GM19239 (cell line): ENCODE results near the gene SLC25A15.
A peak's percentile ranks its signal among the peaks of the same experiment; 100 is the strongest.

Experiments
- DNase-seq: peaks from one replicate; pipeline ENCODE4 v3.0.0; 2011; ENCODE audit warnings: low spot score; ENCODE audit not compliant: insufficient read length
- FAIRE-seq: peaks from 2 replicates; lab custom pipeline; 2011; peaks lifted over from hg19 to GRCh38; lab: Jason Lieb, UNC

SLC25A15 gene

GRCh38 chr13:40789275-40790153 lies at the start of gene SLC25A15:
SLC25A15 (plus strand) TSS chr13:40789611; CDS start chr13:40793227, 3,616 bp downstream.
- DNase-seq = peak; percentile 83
- FAIRE-seq = peak; percentile 70

GRCh38 chr13:40749327-40749726 lies 40.1 kb upstream of the SLC25A15 start:
- FAIRE-seq (peak; percentile 4), DNase-seq (no peak)

DNA sequence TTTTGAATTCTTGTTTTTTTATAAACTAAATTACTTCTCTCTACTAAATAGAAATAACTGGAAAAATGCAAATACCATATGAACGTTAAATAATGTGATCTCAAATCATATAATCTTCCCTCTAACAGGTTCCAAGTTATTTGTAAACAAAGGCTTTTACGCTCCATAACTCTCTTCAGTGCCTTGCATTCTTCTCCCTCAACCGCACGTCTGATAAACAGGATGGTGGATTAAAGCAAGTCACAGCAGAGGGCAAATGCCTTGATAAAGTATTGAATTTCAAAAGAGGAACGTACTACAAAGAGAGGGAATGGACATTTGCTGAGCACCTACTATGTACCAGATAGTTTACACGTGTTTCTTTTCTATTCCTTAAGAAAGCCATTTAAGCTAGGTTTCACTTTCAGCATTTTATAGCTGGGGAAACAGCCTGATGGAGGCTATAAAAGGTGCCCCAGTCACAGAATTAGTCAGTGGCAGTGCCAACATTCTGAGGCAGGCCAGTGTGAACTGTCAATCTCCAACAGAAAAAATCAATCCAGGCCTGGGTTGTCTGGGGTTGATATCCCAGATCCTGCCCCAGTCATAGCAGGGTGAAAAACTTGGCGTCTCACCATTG lies 34.2 kb upstream of the SLC25A15 start:
- no peak for FAIRE-seq
- DNase-seq = no peak

GRCh38 chr13:40756042-40756441 lies 33.4 kb upstream of the SLC25A15 start:
- FAIRE-seq = peak; percentile 95
- no peak for DNase-seq

DNA sequence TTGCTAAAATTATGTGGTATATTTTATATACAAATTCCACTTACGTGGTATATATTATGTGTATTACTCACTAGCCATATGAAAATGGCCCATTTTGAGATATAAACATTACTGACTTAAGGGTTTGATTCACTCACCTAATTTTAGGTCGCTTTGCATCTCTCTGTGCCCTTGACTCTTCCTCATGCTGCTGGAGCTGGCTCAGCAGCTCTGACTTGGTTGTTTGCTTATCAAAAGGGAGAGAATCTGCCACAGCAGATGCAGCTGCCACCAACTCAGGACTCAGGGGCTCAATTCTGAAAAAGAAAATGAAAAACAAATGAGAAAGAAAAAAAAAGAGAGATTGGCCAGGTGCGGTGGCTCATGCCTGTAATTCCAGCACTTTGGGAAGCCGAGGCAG lies 30.6 kb upstream of the SLC25A15 start:
- DNase-seq = no peak
- peak; percentile 77 for FAIRE-seq

DNA sequence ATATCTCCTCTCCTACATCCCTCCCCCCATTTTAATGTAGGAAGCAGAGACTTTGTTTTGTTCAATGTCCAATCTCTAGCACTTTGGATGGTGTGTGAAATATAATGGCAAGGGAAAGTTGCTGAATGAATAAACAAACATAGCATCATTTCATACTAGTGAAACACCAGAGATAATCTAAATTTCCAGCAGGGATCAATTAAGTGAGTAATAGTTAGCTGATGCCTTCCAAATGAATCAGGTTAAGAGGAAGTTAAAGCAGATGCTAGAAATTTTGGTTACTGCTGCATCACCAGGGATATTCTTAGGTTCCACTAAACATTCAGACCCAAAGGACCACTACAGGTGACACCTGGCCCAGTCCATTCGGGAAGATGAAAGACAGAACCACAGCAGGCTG lies 26.6 kb upstream of the SLC25A15 start:
- no peak for FAIRE-seq
- DNase-seq = no peak

GRCh38 chr13:40764587-40765403 lies 24.6 kb upstream of the SLC25A15 start:
- DNase-seq (no peak), FAIRE-seq (peak; percentile 33)

DNA sequence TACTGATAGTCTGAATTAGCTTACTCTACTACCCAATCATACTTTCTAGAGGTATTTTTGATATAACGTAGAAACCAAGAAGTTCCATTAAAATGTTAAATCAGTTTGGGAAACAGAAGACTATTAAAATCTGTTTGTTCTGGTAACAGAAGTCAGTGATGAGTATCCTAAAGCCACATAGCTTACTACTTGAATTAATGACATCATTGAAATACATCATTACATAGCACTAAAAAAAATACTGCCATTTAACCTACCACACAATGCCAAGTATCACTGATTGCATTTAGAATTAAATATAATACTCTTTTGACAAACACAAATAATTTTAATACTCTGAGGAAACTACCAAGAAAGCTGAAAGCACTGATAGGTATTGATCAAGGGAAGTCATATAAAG lies 23.8 kb upstream of the SLC25A15 start:
- FAIRE-seq (no peak), DNase-seq (no peak)

DNA sequence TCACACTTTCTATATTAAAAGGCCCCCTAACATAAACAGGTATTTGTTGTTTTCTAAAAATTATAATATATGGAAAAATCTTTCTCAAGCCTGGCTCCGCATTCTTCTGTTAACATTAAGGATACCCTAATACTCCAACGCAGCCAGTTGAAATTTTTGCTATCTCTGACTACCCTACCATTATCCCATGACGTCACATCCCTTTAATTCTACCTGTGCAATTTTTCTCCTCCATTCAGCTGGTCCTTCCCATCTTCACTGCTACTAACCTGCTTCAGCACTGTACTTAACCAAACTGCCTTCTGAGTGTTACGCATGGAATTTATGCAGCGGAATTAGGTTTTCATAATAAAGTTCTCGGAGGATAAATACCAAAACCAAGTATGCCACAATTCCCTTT lies 19.4 kb upstream of the SLC25A15 start:
- FAIRE-seq (no peak), DNase-seq (no peak)

GRCh38 chr13:40770609-40770933 lies 18.8 kb upstream of the SLC25A15 start:
- FAIRE-seq (no peak), DNase-seq (no peak)

GRCh38 chr13:40770934-40771618 lies 18.3 kb upstream of the SLC25A15 start, which contains the start of gene MRPS31:
MRPS31 (minus strand) TSS chr13:40771190; CDS start chr13:40771136, 54 bp downstream.
- DNase-seq (peak; percentile 76), FAIRE-seq (peak; percentile 89)

DNA sequence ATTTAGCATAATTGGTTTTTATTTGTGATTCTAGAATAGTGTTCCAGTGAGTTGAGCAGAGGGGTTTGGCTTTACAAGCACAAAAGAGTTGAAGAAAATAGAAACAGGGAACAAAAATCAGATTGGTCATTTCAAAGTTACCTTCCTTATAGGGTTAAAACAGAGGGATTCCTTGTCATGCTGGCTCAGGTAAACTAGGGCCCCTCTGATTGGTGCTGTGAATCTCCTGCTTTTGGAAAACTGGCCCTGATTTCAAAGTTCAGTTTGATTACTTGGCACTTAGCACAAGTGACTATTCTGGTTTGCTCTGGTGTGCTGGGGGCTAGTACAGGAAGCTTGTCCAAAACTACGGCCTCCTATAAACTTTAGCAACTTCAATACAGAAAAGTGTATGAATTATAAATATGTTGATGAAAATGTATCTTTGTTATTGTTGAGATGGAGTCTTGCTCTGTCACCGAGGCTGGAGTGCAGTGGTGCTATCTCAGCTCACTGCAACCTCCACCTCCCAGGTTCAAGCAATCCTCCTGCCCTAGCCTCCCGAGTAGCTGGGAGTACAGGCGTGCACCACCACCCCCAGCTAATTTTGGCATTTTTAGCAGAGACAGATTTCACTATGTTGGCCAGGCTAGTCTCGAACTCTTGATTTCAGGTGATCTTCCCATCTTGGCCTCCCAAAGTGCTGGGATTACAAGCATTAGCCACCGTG lies 16.5 kb upstream of the SLC25A15 start:
- DNase-seq (no peak), FAIRE-seq (no peak)

GRCh38 chr13:40774672-40775071 lies 14.7 kb upstream of the SLC25A15 start:
- DNase-seq (no peak), FAIRE-seq (no peak)

GRCh38 chr13:40776232-40776631 lies 13.2 kb upstream of the SLC25A15 start:
- FAIRE-seq (no peak), DNase-seq (no peak)

DNA sequence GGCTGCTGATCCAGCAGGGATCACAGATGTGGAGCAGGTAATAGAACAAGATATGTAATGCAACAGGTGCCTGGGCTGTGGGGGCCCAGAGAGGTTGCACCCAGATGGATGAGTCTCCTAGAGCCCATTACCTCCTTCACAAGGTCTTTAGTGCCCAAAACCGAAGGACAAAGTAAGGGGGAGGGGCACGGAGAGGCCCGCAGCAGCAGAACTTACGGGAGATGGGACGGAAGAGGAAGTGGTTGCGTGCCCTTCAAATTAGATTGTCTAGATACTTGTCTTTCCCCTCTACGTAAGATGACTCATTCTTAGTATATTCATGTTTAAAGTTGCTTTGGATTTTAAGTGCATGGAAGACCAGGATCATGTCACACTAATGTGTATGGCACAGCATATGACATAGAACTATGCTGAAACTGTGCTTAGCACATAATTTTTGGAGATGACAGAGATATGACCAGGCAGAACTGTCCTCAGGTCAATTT lies 12.7 kb upstream of the SLC25A15 start:
- no peak for DNase-seq
- peak; percentile 84 for FAIRE-seq

- FAIRE-seq (peak; percentile 59), DNase-seq (no peak)
Measured at GRCh38 chr13:40777166-40777808, 12.1 kb upstream of the SLC25A15 start.

DNA sequence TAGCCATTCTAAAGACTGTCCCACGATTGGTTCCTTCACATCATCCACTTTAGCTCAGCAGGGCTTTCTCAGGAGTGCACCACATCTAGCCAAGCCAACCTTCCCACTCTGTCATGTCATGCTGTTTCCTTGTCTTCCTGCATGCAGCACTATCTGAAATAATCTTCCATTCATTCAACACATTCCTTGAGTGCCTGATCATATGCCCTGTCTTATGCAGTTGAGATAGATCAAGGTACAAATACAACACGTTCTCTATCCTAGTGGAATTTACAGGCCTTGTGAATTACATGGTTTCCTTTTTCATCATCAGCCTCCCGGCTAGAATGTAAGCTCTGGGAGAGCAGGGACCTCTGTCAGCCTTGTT lies 11.6 kb upstream of the SLC25A15 start:
- DNase-seq = no peak
- no peak for FAIRE-seq

DNA sequence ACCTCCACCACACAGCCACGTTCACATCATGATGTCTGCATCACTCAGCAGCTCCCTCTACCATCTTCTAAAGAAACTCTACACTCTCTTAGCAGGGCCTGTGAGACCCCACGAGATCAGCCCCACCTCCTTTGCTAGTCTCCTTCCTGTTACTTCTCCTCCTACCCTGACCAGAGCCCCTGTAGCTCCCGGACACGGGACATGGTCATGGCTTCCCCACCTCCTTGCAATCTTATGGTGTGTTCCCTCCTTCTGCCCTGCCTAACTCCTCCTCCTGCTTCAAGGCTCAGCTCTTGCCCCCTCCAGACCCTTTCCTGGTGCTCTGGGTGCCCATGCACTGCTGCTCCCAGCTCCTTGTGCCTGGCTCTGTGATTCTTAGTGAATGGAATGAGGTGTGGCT lies 10.4 kb upstream of the SLC25A15 start:
- FAIRE-seq = no peak
- no peak for DNase-seq

GRCh38 chr13:40779796-40780285 lies 9.6 kb upstream of the SLC25A15 start:
- DNase-seq (no peak), FAIRE-seq (no peak)
